BLaER1 (cell line): ENCODE data around the gene LRRC3C.
A peak's percentile ranks its signal among the peaks of the same experiment; 100 is the strongest.

Experiments used
- H3K27ac ChIP-seq: shearing (Covaris generic); formaldehyde crosslinking; 2 replicates; pipeline ENCODE4 v1.8.1; 2022
- H3K27me3 ChIP-seq: shearing (Covaris generic); formaldehyde crosslinking; 2 replicates; pipeline ENCODE4 v1.8.1; 2022
- H3K36me3 ChIP-seq: shearing (Covaris generic); formaldehyde crosslinking; 2 replicates; pipeline ENCODE4 v1.8.1; 2022
- H3K4me1 ChIP-seq: shearing (Covaris generic); formaldehyde crosslinking; 2 replicates; pipeline ENCODE4 v1.8.1; 2022
- H3K4me2 ChIP-seq: shearing (Covaris generic); formaldehyde crosslinking; 2 replicates; pipeline ENCODE4 v1.8.1; 2022
- H3K4me3 ChIP-seq: shearing (Covaris generic); formaldehyde crosslinking; 2 replicates; pipeline ENCODE4 v1.8.1; 2022
- H3K9ac ChIP-seq: shearing (Covaris generic); formaldehyde crosslinking; 2 replicates; pipeline ENCODE4 v1.8.1; 2022
- H3K9me3 ChIP-seq: shearing (Covaris generic); formaldehyde crosslinking; 2 replicates; pipeline ENCODE4 v1.8.1; 2022
- H4K20me1 ChIP-seq: shearing (Covaris generic); formaldehyde crosslinking; 2 replicates; pipeline ENCODE4 v1.8.1; 2022
- Cebpa-rat ChIP-seq: shearing (Covaris generic); IDR thresholded peaks from 2 replicates; pipeline ENCODE4 v1.8.1; 2022

Gene LRRC3C

GRCh38 chr17:39923230-39923629 lies 4.3 kb upstream of the LRRC3C start:
- Histone ChIP-seq H3K4me3 (no peak overlapping the region), H3K9me3 (no peaks in the 10 kb centered on the region), H3K27ac (peak overlapping the region; percentile 83), H3K36me3 (peaks cover 55% of the 10 kb centered on the region), H3K4me2 (peak overlapping the region; percentile 98), H3K9ac (0 out of 2 replicates have a peak overlapping the region, but pooled peaks have one; percentile 69), H3K4me1 (peaks cover 88% of the 10 kb centered on the region), H3K27me3 (no peaks in the 10 kb centered on the region), H4K20me1 (peaks cover 39% of the 10 kb centered on the region)
- no peak for TF ChIP-seq Cebpa-rat

GRCh38 chr17:39923836-39924690 lies 3.5 kb upstream of the LRRC3C start:
- Histone ChIP-seq H3K9ac (peak overlapping the region; percentile 55), H3K27ac (peak overlapping the region; percentile 83), H3K4me3 (no peak overlapping the region), H3K9me3 (no peaks in the 10 kb centered on the region), H4K20me1 (peaks cover 39% of the 10 kb centered on the region), H3K4me1 (peaks cover 88% of the 10 kb centered on the region), H3K4me2 (peak overlapping the region; percentile 98), H3K27me3 (no peaks in the 10 kb centered on the region), H3K36me3 (peaks cover 50% of the 10 kb centered on the region)
- TF ChIP-seq Cebpa-rat: no peak

- Histone ChIP-seq H3K9ac (peak overlapping the region; percentile 55; the same call in 1 of the 2 replicates), H3K27ac (peak overlapping the region; percentile 83), H4K20me1 (peaks cover 39% of the 10 kb centered on the region), H3K27me3 (no peaks in the 10 kb centered on the region), H3K4me1 (peaks cover 90% of the 10 kb centered on the region), H3K9me3 (no peaks in the 10 kb centered on the region), H3K4me2 (peak overlapping the region; percentile 98), H3K4me3 (peak overlapping the region; percentile 88; the same call in 1 of the 2 replicates), H3K36me3 (peaks cover 45% of the 10 kb centered on the region)
- no peak for TF ChIP-seq Cebpa-rat
Measured at GRCh38 chr17:39924691-39925055, 2.9 kb upstream of the LRRC3C start.

- H3K4me1 ChIP-seq: peaks cover 91% of the 10 kb centered on the region
- peak overlapping the region; percentile 85 for H3K27ac ChIP-seq
- peaks cover 39% of the 10 kb centered on the region for H4K20me1 ChIP-seq
- peak overlapping the region; percentile 92 for H3K9ac ChIP-seq
- no peaks in the 10 kb centered on the region for H3K27me3 ChIP-seq
- H3K4me3 ChIP-seq: peak overlapping the region; percentile 88
- no peaks in the 10 kb centered on the region for H3K9me3 ChIP-seq
- no peak for TF ChIP-seq Cebpa-rat
- H3K4me2 ChIP-seq: peak overlapping the region; percentile 98
- H3K36me3 ChIP-seq: peaks cover 38% of the 10 kb centered on the region
Measured at GRCh38 chr17:39925282-39926134, 2.0 kb upstream of the LRRC3C start.

GRCh38 chr17:39926135-39926587 lies 1.4 kb upstream of the LRRC3C start:
- no peaks in the 10 kb centered on the region for H3K27me3 ChIP-seq
- peak overlapping the region; percentile 92 for H3K9ac ChIP-seq
- peaks cover 91% of the 10 kb centered on the region for H3K4me1 ChIP-seq
- peak overlapping the region; percentile 85 for H3K27ac ChIP-seq
- peaks cover 39% of the 10 kb centered on the region for H4K20me1 ChIP-seq
- peak overlapping the region; percentile 98 for H3K4me2 ChIP-seq
- peaks cover 37% of the 10 kb centered on the region for H3K36me3 ChIP-seq
- H3K9me3 ChIP-seq: no peaks in the 10 kb centered on the region
- peak overlapping the region; percentile 88 for H3K4me3 ChIP-seq
- no peak for TF ChIP-seq Cebpa-rat

- Histone ChIP-seq H3K4me3 (peak overlapping the region; percentile 88), H3K27ac (peak overlapping the region; percentile 85), H3K27me3 (no peaks in the 10 kb centered on the region), H3K4me2 (peak overlapping the region; percentile 98), H4K20me1 (peaks cover 39% of the 10 kb centered on the region), H3K4me1 (peaks cover 88% of the 10 kb centered on the region), H3K9me3 (no peaks in the 10 kb centered on the region), H3K36me3 (peaks cover 32% of the 10 kb centered on the region), H3K9ac (peak overlapping the region; percentile 92)
- no peak for TF ChIP-seq Cebpa-rat
Measured at GRCh38 chr17:39926588-39927100, 888 bp upstream of the LRRC3C start.

- Histone ChIP-seq H3K9ac (peak overlapping the region; percentile 92), H3K27me3 (no peaks in the 10 kb centered on the region), H3K4me3 (peak overlapping the region; percentile 88), H3K36me3 (peaks cover 16% of the 10 kb centered on the region), H3K27ac (peak overlapping the region; percentile 85), H3K4me2 (peak overlapping the region; percentile 98), H3K9me3 (no peaks in the 10 kb centered on the region; the same call in 1 of the 2 replicates), H3K4me1 (peaks cover 81% of the 10 kb centered on the region), H4K20me1 (peaks cover 38% of the 10 kb centered on the region)
- no peak for TF ChIP-seq Cebpa-rat
Measured at GRCh38 chr17:39927929-39928857, 661 bp downstream of the LRRC3C start.

- Histone ChIP-seq H3K27me3 (no peaks in the 10 kb centered on the region), H3K9ac (peak overlapping the region; percentile 92), H4K20me1 (peaks cover 29% of the 10 kb centered on the region), H3K36me3 (peaks cover 8% of the 10 kb centered on the region), H3K4me3 (peak overlapping the region; percentile 88), H3K27ac (peak overlapping the region; percentile 85), H3K9me3 (no peaks in the 10 kb centered on the region; the same call in 1 of the 2 replicates), H3K4me1 (peaks cover 81% of the 10 kb centered on the region), H3K4me2 (peak overlapping the region; percentile 98)
- TF ChIP-seq Cebpa-rat: no peak
Measured at GRCh38 chr17:39928858-39929645, 1.5 kb downstream of the LRRC3C start.
